Adrenal gland (tissue), 5 donors: ENCODE measurements around the gene MFAP3.

Source experiments
- CTCF ChIP-seq, 6 experiments: fragments of 450-650 bp in 4 of 6; fragments of 200-600 bp in 2 of 6; sonication (generic) in 1 of 6; IDR thresholded peaks; 1 replicate in 5 of 6; 2 replicates in 1 of 6; pipeline versions ENCODE4 v1.5.1 to v1.8.0; 2016 to 2021; ENCODE audit warnings: antibody characterized with exemption in 6 of 6, mild to moderate bottlenecking in 2 of 6, moderate library complexity in 1 of 6
- POLR2A ChIP-seq, 2 donors: fragments of 450-650 bp; IDR thresholded peaks; one replicate each; pipeline ENCODE4 v1.6.1; 2017; ENCODE audit warnings: antibody characterized with exemption in 2 of 2, mild to moderate bottlenecking in 2 of 2, moderate library complexity in 1 of 2
- donor health status: DM: no; HTN: no; CAD: no.

- TF ChIP-seq CTCF (IDR thresholded peaks at IDR 0.05) (no peak), POLR2A (IDR thresholded peaks at IDR 0.05) (no peak)
Measured at GRCh38 chr5:154098465-154098864, 59.7 kb downstream of the MFAP3 start.
